ENCODE measurements around the gene CD8B2.
"Not testable (repeated sequence)": the region's sequence is repeated elsewhere in the genome, so short reads cannot be mapped to it uniquely, and the experiment has no call there.

Gene CD8B2

GRCh38 chr2:106513391-106513790 lies 26.2 kb downstream of the CD8B2 start:
- not testable (repeated sequence) for DNase-seq

GRCh38 chr2:106514827-106515226 lies 27.7 kb downstream of the CD8B2 start:
- DNase-seq = not testable (repeated sequence)

- no peak for DNase-seq
These were observed 29.3 kb downstream of the CD8B2 start for GRCh38 chr2:106516436-106516835.

GRCh38 chr2:106516864-106517263 lies 29.7 kb downstream of the CD8B2 start:
- DNase-seq = no peak

GRCh38 chr2:106517329-106517728 lies 30.2 kb downstream of the CD8B2 start:
- DNase-seq = no peak

GRCh38 chr2:106519767-106520166 lies 32.6 kb downstream of the CD8B2 start:
- DNase-seq = no peak

GRCh38 chr2:106521016-106521415 lies 33.9 kb downstream of the CD8B2 start:
- no peak for DNase-seq

GRCh38 chr2:106523976-106524665 lies 37.0 kb downstream of the CD8B2 start:
- no peak for DNase-seq

- no peak for DNase-seq
These were observed 43.7 kb downstream of the CD8B2 start for GRCh38 chr2:106530866-106531265.

GRCh38 chr2:106531676-106532214 lies 44.6 kb downstream of the CD8B2 start:
- no peak for DNase-seq

GRCh38 chr2:106532236-106532635 lies 45.1 kb downstream of the CD8B2 start:
- DNase-seq = no peak

GRCh38 chr2:106534471-106534870 lies 47.3 kb downstream of the CD8B2 start:
- no peak for DNase-seq

- DNase-seq = no peak
These were observed 49.3 kb downstream of the CD8B2 start for GRCh38 chr2:106536490-106536889.

- peak; percentile 16 for DNase-seq
These were observed 49.9 kb downstream of the CD8B2 start for GRCh38 chr2:106537047-106537446.

GRCh38 chr2:106537791-106538191 lies 50.6 kb downstream of the CD8B2 start:
- DNase-seq = no peak

- no peak for DNase-seq
These were observed 53.7 kb downstream of the CD8B2 start for GRCh38 chr2:106540886-106541285.

GRCh38 chr2:106541333-106541732 lies 54.2 kb downstream of the CD8B2 start:
- DNase-seq = no peak

- DNase-seq = peak; percentile 76
These were observed 55.7 kb downstream of the CD8B2 start for GRCh38 chr2:106542746-106543359.

- DNase-seq = no peak
These were observed 57.8 kb downstream of the CD8B2 start for GRCh38 chr2:106545007-106545406.

GRCh38 chr2:106546391-106546990 lies 59.3 kb downstream of the CD8B2 start:
- no peak for DNase-seq

GRCh38 chr2:106547164-106547903 lies 60.2 kb downstream of the CD8B2 start:
- DNase-seq = no peak

- no peak for DNase-seq
These were observed 64.4 kb downstream of the CD8B2 start for GRCh38 chr2:106551417-106552130.

- no peak for DNase-seq
These were observed 65.8 kb downstream of the CD8B2 start for GRCh38 chr2:106552921-106553320.
